COLO668 (cell line): ENCODE data around the gene NHSL2.

Experiments used
- DNase-seq: peaks from one replicate; lab custom pipeline; 2025; ENCODE audit not compliant: unreplicated experiment; lab: John Stamatoyannopoulos, UW

NHSL2 gene

DNA sequence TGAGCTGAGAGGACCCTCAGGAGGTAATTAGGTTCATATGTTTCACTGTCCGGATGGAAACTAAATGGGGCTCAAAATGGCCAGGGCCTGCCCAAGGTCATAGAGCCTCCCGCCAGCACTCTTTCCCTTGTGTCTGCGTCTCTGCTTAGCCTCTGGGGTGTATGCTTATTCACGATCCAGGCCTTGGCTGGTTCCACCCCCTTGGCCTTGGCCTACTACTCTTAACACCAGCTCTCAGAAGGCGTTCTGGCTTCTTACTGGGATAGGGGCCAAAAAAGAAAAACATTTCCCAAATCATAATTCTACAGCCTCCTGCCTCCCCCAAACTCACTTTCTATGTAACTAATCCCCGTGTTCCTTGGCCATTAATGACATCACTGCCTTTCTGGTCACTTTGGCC is 152.3 kb downstream of the NHSL2 start:
- no peak for DNase-seq

DNA sequence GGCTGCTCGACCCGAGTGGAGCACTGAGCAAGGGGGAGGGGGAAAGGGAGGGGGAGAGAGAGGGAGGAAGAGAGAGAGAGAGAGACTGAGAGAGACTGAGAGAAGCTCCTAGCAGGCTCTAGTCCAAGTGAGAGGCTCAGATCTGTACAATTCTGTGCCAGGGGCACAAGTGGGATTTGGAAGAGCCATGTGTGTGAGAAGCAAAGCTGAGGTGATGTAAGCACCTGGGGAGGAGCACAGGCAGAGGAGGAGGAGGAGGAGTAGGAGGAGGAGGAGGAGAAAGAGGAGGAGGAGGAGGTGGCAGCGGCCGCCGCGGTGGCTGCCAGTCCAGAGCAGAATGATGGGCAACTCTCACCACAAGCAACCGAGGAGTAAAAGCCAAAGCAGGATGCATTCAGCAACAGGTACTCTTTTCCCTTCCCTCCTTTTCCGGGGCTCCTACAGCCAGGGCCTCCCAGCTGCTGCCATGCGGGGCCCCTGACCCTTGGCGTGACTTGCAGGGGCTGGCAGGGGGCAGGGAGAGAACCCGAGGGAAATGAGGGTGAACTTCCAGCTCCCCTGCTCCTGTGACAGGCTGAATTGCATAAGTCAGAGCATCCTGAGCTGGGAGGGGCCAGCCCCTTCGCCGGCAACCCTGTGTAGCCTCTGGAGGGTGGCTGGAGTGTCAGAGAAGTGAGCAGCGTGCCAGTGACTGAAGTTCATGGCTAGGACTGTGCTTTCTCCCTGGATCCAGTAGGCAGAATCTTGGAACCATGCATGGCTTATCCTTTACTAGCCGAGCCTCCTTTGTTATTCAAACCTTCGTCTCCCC is 158.9 kb downstream of the NHSL2 start:
- DNase-seq: no peak

DNA sequence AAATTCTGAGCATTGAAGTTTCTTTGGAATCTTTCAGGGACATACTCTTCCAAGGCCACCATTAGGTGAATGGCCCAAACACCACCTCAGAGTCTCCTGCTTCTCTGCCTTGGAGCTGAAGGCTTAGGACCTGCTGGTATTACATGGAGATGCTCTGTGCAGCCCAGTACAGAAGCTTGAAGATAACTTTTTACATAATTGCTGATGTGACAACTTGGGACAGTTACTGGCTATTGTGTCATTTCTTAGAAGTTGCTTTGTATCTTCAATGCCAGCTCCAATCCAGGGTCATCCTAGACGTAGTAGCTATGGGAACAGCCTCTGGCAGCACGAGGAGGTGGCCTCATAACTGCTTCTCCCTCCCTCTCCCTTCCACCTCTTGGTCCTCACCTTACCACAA is 160.6 kb downstream of the NHSL2 start:
- no peak for DNase-seq

DNA sequence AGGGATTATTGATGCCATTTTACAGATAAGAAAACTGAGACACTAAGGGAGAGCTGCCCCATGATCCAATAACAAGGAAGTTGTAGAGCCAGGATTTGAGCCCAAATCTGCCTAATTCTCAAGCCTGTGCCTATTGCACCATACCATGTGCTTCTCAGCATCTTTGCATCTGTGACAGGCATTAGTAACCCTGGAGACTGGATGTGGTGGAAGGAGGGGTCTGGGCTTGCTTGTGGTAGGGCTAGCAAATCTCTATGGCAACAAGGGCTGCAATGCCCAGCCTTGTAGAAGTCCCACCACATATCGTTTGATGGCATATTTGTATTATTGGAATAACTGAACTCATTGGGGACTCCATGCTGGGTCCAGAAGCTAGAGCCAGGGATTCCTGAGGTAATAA is 163.0 kb downstream of the NHSL2 start:
- DNase-seq: no peak

DNA sequence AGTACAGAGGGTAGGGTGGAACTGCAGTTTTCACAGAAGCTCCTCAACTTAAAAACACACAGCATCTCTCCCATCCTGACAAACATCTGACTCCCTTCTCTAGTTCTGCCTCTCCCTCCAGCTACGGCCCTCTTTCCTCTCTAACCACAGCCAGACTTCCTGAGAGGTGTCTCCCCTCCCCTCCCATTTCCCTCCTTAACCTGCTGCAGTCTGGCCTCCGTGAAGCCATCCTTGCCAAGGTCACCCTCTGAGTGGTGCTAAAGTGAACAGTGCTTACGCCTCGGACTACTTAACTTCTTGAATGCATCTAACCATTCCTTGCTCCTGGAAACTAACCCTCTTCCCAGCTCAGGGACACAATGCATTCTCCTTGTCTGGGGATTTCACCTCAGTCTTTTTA is 167.8 kb downstream of the NHSL2 start:
- no peak for DNase-seq

DNA sequence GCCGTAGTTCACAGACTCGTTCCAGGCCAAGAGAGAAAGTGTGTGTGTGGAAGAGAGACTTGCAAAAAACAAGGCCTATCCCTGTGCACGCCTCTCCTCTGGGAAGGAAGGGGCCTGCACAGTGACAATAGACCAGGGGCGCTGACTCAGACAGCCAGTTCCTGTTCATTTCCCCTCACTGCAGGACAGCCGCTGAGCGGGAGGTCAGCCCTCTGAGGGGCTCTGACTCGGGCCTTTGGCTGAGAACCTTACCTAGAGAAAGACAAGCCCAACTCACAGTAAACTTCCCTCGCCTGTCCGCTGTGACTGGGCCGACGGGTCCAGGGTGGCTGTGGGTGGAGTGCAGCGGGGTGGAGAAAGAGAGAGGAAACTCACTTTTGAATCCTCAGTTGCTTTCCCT is 169.0 kb downstream of the NHSL2 start:
- no peak for DNase-seq

DNA sequence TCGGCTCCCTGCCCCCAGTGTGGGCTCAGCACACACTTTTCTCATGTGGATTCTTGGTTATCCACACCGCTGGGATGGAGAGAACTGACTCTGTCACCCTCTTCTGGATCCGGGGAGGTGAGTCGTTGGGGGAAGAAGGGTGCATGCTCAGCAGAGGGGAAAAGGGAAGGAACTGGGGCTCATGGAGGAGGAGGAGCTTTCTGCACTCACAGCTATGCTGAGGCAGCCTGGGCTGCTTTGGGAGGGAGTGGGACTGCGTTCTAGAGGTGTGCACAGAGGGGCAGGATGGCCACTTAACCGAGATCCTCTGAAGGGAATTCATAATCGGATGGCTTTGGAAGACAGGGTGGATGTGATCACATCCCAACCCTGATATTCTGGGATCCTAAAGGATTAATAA is 169.5 kb downstream of the NHSL2 start:
- no peak for DNase-seq

DNA sequence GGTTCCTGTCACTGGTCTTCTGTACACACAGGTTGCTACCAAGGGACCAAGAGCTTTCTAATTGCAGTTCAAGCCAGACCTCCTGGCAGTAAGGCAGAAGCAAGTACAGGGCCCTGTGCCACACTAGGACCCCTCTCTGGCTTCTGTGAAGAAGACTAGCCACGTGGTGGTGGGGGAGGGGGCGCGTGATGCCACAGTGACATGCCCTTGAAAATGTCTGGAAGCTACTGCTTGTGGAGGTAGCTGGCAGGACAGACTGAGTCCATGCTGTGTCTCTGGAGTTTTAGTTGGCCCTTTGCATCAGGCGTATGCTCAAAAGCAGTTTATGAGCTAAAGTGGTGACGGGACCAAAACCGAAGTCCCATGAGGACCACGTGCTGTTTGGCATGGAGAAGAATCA is 170.2 kb downstream of the NHSL2 start:
- no peak for DNase-seq

DNA sequence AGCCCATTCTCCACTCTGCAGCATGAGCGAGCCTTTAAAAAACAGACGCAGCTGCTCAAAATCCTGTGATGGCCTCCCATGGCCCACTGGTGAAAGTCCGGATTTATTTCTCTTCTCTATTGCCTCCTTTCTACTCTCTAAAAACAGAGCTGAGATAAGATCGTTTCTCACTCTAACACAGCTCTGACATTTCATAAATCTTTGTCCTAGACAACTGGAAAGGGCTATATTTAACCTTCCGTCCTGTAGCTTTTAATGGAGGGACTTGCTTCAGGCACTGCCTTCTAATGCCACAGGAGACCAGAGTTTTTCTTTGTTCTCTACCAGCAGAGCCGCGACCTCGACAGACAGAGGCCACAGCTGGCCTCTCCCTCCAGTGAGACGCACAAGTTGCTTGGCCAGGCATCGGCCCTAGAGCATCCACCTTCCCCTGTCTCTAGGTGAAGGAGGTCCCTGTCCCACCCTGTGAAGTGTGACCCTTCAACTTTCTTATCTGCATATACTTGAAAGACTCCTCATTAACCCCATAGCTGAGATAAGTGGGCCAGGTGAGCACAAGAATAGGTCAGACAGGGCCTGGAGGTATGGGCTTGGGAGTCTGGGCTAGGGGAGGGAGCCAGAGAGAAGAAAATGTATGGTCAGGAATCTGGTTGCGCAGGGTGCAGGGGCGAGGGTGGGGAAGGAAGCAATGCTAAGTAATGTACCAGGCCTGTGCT is 171.1 kb downstream of the NHSL2 start:
- DNase-seq: no peak

DNA sequence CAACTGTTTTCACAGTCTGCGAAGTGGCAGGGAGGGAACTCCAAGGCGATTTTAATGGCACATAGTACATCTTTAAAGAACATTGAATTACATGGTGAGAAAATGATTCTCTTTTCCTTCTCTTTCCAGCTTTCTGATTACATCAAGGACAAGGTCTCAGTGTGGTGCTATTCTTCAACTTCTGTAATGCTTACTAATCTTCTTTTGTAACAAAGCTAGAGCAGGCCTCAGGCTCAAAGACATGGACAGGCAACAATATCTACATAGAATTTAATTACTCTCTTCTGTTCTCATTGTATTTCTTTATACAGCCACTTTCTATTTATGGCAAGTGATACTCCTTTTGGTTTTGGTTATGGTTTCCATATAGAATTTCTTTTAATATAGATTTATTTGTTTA is 172.6 kb downstream of the NHSL2 start:
- no peak for DNase-seq

DNA sequence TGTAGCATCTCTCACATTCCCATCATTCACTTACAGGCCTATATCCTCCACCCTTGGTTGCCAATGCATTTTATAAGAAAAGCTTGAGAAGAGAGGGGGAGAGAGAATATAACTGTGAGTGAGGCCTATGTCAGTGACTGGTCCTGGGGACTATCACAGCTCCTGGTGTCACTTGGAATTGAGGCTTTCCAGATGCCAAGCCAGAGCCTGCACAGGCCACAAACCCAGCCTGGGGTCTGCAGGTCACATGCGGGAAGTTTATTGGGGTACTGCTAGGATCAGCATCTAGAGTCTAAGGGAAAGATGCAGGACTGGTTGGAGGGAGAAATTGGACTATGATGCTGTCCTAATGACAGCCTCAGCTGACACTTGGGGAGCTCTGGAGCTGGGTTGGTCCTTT is 173.5 kb downstream of the NHSL2 start:
- DNase-seq: no peak

DNA sequence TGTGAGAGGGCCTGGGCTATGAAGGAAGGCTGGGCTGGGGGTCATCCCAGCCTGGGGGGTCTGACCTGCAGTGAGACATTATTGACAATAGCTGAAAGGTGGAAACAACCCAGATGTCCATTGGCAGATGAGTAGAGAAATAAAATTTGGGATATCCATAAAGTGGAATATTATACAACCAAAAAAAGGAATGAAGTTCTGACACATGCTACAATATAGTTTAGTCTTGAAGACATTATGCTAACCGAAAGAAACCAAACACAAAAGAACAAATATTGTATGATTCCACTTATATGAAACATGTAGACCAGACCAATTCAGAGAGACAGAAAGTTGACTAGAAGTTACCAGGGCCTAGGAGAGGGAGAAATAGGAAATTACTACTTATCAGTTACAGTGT is 176.3 kb downstream of the NHSL2 start:
- no peak for DNase-seq

DNA sequence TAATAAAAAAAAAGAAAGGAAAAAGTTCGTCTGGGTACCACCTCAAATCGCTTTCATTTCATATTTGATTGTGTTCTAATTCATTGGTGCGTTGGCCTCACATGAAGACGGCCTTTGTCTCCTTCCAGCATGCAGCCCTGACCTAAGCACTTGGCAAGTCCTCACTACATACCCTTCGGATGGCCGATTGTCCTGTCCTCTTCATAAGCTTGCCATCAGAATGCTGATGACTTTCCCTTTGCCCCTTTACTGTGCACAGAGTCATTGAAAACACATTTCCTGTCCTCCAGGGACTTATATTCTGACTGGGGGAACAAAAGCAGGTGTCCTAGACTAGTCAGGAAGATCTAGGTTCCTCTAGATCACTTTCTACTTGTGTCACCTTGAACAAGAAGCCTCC is 178.1 kb downstream of the NHSL2 start:
- DNase-seq: no peak

DNA sequence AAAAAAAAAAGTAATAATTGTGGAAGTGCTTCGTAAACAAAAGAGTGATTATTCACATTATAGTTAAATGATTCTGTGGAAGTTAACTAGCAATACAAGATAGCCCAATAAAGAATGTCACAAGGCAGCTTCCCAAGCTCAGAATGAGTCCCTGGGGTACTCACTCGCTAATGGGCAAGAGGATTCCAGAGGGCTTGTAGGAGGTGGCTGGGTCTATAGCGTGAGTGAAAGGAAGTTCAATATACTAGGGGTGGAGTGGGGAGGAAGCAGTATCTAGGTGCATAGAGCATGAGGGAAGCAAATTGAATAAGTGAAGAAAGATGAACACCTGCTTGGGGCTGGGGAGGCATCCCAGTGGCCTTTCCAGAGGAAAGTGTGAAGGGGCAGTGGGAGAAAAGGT is 178.6 kb downstream of the NHSL2 start:
- no peak for DNase-seq

DNA sequence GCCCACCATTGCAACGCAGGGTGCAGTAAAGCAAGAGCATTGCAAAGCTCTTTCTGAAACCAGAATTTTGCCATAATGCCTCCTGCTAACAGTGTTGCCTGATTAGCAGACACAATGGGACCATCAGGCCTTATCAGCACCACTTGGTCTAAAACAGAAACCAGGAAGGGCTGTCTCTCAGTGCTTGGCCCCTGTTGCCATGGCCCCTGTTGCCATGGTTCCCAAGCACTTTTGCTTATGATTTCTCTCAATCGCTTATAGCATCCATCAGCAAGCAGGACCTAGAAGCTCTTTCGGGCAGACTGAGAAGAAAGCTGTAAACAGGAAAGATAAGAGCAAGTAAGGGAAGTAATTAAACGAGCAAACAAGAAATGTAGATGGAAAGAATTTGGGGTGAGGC is 184.2 kb downstream of the NHSL2 start:
- DNase-seq: peak; percentile 6

DNA sequence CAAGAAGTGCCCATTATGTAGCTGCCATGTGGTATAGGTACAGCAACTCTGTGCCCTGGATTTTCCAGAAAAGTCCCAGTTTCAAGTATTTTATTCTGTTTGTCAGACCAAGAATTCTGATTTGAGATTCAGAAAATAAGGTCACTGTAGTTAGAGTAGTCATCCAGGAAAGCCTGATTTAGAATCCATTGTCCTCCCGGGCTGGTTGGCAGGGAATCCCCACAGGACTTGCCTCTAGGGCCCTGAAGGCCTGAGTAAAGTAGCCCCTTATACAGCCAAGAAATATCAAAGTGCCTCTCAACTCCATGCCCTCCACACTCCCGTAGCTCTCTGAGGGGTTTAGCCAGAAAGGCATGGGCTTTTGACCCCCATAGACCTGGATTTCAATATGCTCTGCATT is 184.7 kb downstream of the NHSL2 start:
- DNase-seq: no peak

DNA sequence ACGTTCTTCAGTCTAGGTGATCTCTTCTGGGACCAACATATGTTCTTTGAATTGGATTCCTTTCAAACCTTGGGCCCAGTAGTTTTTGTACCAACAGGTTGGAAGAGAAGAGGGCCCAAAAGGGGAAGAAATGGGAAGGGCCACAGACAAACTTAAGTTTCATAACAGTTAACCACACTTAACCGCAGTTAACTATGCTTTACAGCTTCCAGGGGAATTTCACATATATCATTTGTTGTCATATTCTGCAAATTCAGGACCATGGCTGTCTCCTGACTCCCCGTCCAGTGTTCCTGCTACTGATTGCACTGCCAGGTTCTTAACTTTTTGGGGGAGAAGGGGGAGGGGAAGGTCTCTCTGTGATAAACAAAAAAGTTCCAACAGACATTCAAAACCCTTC is 186.5 kb downstream of the NHSL2 start:
- DNase-seq: no peak

DNA sequence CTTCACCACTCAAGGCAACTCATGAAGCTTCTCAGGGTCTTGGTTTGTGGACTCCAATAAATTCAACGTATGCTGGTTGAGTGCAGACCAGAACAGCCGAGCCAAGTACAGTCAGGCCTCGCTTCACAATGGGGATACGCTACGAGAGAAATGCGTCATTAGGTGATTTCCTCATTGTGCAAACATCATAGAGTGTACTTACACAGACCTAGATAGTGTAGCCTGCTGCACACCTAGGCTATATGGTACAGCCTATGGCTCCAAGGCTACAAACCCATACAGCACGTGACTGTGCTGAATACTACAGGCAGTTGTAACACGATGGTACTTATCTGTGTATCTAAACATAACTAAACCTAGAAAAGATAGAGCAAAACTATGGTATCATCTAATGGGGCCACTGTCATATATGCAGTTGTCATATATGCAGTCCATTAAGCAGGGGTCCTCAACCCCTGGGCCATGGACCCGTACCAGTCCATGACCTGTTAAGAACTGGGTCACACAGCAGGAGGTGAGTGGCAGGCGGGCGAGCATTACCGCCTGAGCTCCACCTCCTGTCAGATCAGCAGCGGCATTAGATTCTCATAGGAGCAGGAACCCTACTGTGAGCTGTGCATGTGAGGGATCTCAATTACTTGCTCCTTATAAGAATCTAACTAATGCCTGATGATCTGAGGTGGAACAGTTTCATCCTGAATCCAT is 189.6 kb downstream of the NHSL2 start:
- DNase-seq: no peak

DNA sequence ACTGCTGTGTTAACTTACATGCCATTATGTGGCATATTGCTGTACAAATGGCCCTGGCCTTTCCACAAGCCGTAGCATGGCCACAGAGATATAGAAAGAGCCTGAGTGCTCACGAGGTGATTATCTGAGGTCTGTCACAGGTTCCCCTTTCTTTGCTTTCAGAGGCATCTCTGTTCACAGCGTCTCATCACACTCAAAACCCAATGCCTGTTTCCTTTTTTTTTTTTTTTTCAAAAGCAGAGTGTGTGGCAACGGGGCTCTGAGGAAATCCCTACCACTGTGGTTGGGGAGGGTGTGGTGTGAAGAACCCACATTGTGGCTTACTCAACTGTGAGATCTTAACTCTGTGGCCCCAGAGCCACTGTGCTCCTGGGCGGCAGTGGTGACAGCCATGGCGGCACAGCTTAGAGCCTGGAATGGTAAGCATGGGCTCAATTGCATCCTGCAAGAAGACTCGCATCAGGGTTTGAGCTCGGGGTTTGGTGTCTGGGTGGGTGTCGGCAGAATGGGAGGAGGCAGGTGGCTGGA is 190.2 kb downstream of the NHSL2 start:
- no peak for DNase-seq

DNA sequence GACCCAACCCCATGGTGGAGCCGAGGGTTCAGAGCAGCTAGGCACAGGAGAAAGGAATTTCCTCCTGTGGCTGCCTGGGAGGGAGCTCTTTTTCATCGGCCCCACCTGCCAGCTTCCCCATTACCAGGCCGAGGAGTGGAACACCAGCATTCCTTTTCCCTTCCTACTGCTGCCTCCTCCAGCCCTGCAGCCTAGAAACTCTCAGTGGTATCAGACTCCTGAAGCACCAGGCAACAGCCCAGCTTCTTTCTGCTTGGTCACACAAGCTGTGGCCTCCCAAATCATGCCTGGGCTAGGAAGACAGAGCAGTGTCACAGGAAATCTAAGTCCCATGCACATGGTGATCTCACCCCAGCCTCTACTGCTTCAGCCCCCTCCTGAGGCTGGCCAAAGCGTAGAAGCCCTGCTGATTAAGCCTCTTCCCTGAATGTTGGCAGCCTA is 191.0 kb downstream of the NHSL2 start:
- no peak for DNase-seq

DNA sequence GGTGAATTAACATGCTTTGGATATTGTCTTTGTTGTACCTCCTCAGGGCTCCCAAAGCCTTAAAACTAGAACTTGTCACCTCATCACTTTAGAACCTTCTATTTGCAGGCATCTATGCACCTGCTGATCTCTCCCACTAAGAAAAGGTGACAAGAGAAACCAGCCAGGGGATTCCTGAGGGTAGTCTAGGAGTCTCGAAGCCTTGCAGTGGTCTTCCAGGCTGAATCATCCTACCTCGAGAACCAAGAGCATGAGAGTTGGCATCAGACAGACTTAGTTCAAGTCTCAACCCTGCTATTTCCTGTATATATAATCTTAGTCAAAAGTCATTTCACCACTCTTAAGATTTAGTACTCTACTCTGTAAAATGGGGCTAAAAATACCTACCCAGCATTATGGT is 191.5 kb downstream of the NHSL2 start:
- DNase-seq: no peak

DNA sequence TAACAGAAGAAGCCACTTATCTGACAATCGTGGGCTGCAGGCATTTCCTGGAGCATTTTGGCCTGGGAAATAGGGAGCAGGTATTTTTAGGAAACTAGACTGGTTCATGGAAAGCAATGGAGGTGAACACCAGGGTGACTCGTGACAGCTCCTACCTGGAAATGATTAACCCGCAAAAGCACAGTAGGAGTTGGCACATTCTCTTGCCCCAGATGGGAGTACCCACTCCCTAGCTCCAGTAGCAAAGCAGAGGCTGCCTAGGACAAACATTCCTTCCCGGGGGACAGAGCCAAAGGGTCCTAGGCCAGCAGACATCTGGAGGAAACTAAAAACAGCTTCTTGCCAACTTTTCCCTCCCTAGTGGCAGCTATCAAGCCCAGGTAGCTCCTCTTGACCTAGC is 192.1 kb downstream of the NHSL2 start:
- no peak for DNase-seq
